ENCODE data around the gene GREB1.

GRCh38 chr2:11659115-11659475 lies 125.2 kb downstream of the GREB1 start:
- TF ChIP-seq CTCF (conservative IDR thresholded peaks at IDR 0.05; ENCODE audit: low read depth, low read length) (no peak), RCOR1 (IDR thresholded peaks at IDR 0.05; ENCODE audit: insufficient replicate concordance, low read length) (no peak), RAD21 (IDR thresholded peaks at IDR 0.05; ENCODE audit: low read length) (no peak), MXI1 (IDR thresholded peaks at IDR 0.05; ENCODE audit: borderline replicate concordance, low read depth, low read length) (no peak), POLR2A (IDR thresholded peaks at IDR 0.05; ENCODE audit: low read depth, low read length) (no peak), CEBPB (IDR thresholded peaks at IDR 0.05; ENCODE audit: low read depth, low read length) (no peak), BHLHE40 (IDR thresholded peaks at IDR 0.05; ENCODE audit: low read depth, low read length) (no peak), SMC3 (IDR thresholded peaks at IDR 0.05; ENCODE audit: low read depth, low read length) (no peak), CHD1 (IDR thresholded peaks at IDR 0.05; ENCODE audit: low read depth, low read length) (no peak)

Data from IMR-90 (cell line).